ENCODE measurements around the gene GP9. TPM values are rescaled to one million over a fixed set of nuclear protein-coding genes. Genes with fewer than 3 reads are reported as not detected.

Gene GP9
- polyA plus RNA-seq, 1 donor from 2014 or later: not detected

DNA sequence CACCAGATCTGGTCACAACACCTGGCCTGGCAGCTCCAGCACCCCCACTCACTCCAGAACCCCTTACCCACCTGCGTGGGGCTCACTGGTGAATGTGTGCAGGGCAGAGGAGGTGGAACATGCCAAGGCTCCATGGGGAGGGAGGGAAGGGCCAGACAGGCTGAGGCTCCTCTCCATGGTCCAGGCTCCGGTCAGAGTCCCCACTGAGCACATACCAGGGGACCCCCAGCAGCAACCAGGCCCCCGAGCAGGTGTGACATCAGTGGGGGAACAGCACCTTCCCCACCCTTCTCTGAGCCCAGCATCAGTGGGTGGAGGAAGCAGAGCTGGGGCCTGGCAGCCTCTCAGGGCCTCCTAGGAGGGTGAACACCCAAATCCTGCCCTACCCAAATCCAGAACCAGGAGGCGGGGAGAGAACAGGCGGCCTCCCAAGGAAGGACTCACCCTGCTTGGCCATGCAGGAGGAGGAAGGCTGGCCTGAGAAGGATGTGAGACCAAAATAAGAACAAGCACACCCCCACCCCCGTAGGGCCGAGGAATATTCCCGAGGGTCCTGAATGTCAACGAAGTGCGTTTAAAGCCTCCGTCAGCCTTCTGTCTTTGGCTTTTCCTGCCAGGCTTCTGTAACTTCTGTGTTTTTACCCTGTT is 1.1 kb upstream of the GP9 start:
- Histone ChIP-seq H3K27me3 (ENCODE audit: insufficient read depth, low read depth, low read length) (no peaks in the 10 kb centered on the region), H3K79me2 (replicated peaks; ENCODE audit: insufficient read depth, low read length) (no peaks in the 10 kb centered on the region), H3K4me3 (ENCODE audit: low read length) (no peak overlapping the region), H3K9ac (ENCODE audit: low read length) (no peak overlapping the region), H4K20me1 (ENCODE audit: insufficient read depth) (no peaks in the 10 kb centered on the region), H3K9me3 (ENCODE audit: low read length) (no peaks in the 10 kb centered on the region), H2AFZ (ENCODE audit: low read depth, low read length) (no peak overlapping the region), H3F3A (ENCODE audit: insufficient read depth, low read length, poor library complexity, severe bottlenecking) (no peaks in the 10 kb centered on the region), H3K9me2 (ENCODE audit: insufficient read depth, low read length) (no peaks in the 10 kb centered on the region), H3K4me2 (ENCODE audit: low read length) (no peak overlapping the region), H3K27ac (ENCODE audit: low read length) (no peak overlapping the region), H3K36me3 (ENCODE audit: insufficient read depth, low read length) (no peaks in the 10 kb centered on the region)
- TF ChIP-seq MXI1 (conservative IDR thresholded peaks at IDR 0.05; ENCODE audit: poor library complexity, severe bottlenecking): no peak
- TF ChIP-seq, protein P1, sequence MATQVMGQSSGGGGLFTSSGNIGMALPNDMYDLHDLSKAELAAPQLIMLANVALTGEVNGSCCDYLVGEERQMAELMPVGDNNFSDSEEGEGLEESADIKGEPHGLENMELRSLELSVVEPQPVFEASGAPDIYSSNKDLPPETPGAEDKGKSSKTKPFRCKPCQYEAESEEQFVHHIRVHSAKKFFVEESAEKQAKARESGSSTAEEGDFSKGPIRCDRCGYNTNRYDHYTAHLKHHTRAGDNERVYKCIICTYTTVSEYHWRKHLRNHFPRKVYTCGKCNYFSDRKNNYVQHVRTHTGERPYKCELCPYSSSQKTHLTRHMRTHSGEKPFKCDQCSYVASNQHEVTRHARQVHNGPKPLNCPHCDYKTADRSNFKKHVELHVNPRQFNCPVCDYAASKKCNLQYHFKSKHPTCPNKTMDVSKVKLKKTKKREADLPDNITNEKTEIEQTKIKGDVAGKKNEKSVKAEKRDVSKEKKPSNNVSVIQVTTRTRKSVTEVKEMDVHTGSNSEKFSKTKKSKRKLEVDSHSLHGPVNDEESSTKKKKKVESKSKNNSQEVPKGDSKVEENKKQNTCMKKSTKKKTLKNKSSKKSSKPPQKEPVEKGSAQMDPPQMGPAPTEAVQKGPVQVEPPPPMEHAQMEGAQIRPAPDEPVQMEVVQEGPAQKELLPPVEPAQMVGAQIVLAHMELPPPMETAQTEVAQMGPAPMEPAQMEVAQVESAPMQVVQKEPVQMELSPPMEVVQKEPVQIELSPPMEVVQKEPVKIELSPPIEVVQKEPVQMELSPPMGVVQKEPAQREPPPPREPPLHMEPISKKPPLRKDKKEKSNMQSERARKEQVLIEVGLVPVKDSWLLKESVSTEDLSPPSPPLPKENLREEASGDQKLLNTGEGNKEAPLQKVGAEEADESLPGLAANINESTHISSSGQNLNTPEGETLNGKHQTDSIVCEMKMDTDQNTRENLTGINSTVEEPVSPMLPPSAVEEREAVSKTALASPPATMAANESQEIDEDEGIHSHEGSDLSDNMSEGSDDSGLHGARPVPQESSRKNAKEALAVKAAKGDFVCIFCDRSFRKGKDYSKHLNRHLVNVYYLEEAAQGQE (IDR thresholded peaks at IDR 0.05; ENCODE audit: borderline replicate concordance): no peak

DNA sequence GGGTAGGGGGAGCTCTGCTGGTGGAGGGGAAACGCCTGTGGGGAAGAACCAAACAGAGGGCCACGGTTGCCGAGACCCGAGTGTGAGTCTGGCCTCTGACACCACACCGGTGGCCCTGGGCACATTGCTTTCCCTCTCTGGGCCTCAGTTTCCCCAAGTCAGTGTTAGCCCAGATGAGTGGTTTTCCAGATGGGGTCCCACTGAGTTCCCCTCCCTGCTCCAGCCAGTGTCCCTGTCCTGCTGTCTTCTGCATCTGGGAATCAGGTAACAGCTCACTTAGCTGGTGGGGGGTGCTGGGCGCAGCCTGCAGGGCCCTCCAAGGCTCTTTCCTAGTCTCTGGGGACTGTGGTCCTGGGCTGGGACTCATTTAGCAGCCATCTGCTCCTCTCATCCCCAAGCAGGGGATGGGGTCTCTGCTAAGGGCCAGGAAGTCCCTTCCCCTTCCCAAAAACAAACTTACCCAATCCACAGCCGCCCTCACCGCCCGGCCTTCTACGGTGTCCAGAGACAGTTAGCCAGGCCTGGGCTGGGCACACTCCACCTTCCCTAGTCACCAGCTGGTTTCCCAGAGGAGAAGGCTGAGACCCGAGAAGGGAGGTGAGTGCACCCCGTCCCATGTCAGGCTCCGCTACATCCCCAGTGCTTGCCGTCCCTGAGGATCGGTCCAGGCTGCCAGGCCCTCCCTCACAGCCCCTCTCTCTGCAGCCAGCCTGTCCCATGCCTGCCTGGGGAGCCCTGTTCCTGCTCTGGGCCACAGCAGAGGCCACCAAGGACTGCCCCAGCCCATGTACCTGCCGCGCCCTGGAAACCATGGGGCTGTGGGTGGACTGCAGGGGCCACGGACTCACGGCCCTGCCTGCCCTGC is 676 bp downstream of the GP9 start:
- no peaks in the 10 kb centered on the region for H4K20me1 ChIP-seq (ENCODE audit: insufficient read depth)
- H3K4me3 ChIP-seq (ENCODE audit: low read length): no peak overlapping the region
- H3K9ac ChIP-seq (ENCODE audit: low read length): no peak overlapping the region
- no peaks in the 10 kb centered on the region for H3K9me3 ChIP-seq (ENCODE audit: low read length)
- no peaks in the 10 kb centered on the region for H3K9me2 ChIP-seq (ENCODE audit: insufficient read depth, low read length)
- no peaks in the 10 kb centered on the region for H3K27me3 ChIP-seq (ENCODE audit: insufficient read depth, low read depth, low read length)
- no peak overlapping the region for H2AFZ ChIP-seq (ENCODE audit: low read depth, low read length)
- H3K36me3 ChIP-seq (ENCODE audit: insufficient read depth, low read length): no peaks in the 10 kb centered on the region
- TF ChIP-seq, protein P2, sequence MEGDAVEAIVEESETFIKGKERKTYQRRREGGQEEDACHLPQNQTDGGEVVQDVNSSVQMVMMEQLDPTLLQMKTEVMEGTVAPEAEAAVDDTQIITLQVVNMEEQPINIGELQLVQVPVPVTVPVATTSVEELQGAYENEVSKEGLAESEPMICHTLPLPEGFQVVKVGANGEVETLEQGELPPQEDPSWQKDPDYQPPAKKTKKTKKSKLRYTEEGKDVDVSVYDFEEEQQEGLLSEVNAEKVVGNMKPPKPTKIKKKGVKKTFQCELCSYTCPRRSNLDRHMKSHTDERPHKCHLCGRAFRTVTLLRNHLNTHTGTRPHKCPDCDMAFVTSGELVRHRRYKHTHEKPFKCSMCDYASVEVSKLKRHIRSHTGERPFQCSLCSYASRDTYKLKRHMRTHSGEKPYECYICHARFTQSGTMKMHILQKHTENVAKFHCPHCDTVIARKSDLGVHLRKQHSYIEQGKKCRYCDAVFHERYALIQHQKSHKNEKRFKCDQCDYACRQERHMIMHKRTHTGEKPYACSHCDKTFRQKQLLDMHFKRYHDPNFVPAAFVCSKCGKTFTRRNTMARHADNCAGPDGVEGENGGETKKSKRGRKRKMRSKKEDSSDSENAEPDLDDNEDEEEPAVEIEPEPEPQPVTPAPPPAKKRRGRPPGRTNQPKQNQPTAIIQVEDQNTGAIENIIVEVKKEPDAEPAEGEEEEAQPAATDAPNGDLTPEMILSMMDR (IDR thresholded peaks at IDR 0.05; ENCODE audit: poor library complexity, severe bottlenecking): no peak
- TF ChIP-seq RAD21 (conservative IDR thresholded peaks at IDR 0.05) (no peak), TAF1 (IDR thresholded peaks at IDR 0.05; ENCODE audit: low read depth) (no peak), MXI1 (conservative IDR thresholded peaks at IDR 0.05; ENCODE audit: poor library complexity, severe bottlenecking) (no peak), EZH2 (IDR thresholded peaks at IDR 0.05; ENCODE audit: borderline replicate concordance, insufficient read depth, low read length, poor library complexity, severe bottlenecking) (no peak), POLR2AphosphoS5 (IDR thresholded peaks at IDR 0.05) (no peak), SMC3 (conservative IDR thresholded peaks at IDR 0.05; ENCODE audit: poor library complexity) (no peak), EP300 (conservative IDR thresholded peaks at IDR 0.05; ENCODE audit: poor library complexity, severe bottlenecking) (no peak)
- TF ChIP-seq, protein P1 (IDR thresholded peaks at IDR 0.05; ENCODE audit: borderline replicate concordance): no peak
- H3K79me2 ChIP-seq (replicated peaks; ENCODE audit: insufficient read depth, low read length): no peaks in the 10 kb centered on the region
- no peak overlapping the region for H3K27ac ChIP-seq (ENCODE audit: low read length)
- no peaks in the 10 kb centered on the region for H3F3A ChIP-seq (ENCODE audit: insufficient read depth, low read length, poor library complexity, severe bottlenecking)
- no peak overlapping the region for H3K4me2 ChIP-seq (ENCODE audit: low read length)
